ENCODE measurements around the gene KMT2D. TPM values are rescaled to one million over a fixed set of nuclear protein-coding genes. Genes with fewer than 3 reads are reported as not detected.

KMT2D gene
- total and polyA plus RNA-seq, 7 experiments from 2014 or later: 6.6 to 167 (median 142) TPM

DNA sequence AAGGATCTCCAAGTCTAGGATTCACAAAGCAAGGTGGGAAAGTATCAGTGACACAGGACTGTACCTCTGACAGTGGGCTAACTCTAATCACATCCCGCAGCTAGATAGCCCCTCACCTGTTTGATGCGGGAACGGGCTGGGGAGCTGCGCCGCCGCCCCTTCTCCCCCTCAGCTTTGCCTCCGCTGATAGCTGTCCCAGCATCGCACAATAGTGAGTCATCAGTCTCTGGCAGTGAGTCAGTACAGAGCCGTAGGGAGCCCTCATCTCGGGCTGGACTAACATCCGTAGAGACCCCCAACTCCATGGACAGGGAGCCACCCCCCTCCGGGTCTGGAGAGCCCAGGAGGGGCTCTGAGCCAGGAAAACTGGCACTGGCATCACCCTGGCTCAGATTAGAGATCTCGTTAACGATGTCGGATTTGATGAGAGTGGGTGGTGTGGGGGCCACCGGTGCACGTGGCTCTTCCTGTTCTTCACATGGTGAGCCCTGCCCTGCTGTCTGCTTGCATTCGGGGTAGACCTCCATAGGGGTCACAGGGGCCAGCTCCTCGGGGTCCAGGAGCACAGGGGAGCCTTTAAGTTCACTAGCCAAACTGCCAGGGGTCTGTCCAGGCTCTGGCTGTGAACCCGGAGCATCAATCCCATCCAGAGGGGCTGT lies 10.9 kb downstream of the KMT2D start:
- Mint-ChIP-seq H3K9me3 (peaks cover 0 to 1% (median 0%) of the 10 kb centered on the region in 11 donors), H3K27me3 (no peaks in the 10 kb centered on the region), H3K4me3 (no peak overlapping the region), H3K27ac (no peak overlapping the region), H3K4me1 (peaks cover 2 to 30% (median 13%) of the 10 kb centered on the region in 7 donors), H3K36me3 (peaks cover 10 to 53% (median 28%) of the 10 kb centered on the region in 5 donors)
- Histone ChIP-seq H3K9me3 (ENCODE audit: control insufficient read depth in 2 of 3, low read length in 3 of 3) (no peaks in the 10 kb centered on the region), H3K27me3 (ENCODE audit: control insufficient read depth in 2 of 2, insufficient read depth in 2 of 2, low read length in 2 of 2) (no peaks in the 10 kb centered on the region), H3K4me1 (ENCODE audit: control insufficient read depth in 2 of 2, insufficient read depth in 2 of 2, low read length in 2 of 2) (peaks cover under 1 to 4% of the 10 kb centered on the region in 2 donors), H3K36me3 (ENCODE audit: control insufficient read depth in 2 of 3, insufficient read depth in 3 of 3, low read length in 3 of 3) (peaks cover 34 to 100% (median 44%) of the 10 kb centered on the region in 3 experiments), H3K27ac (ENCODE audit: low read depth, low read length) (no peak overlapping the region), H3K4me3 (ENCODE audit: low read length) (no peak overlapping the region)
- DNase-seq (no peak), ATAC-seq (no peak)
- POLR2A ChIA-PET: no interaction called here
- CTCF ChIA-PET: no interaction called here
- intact Hi-C loops (cut with micrococcal nuclease): no loop called here

DNA sequence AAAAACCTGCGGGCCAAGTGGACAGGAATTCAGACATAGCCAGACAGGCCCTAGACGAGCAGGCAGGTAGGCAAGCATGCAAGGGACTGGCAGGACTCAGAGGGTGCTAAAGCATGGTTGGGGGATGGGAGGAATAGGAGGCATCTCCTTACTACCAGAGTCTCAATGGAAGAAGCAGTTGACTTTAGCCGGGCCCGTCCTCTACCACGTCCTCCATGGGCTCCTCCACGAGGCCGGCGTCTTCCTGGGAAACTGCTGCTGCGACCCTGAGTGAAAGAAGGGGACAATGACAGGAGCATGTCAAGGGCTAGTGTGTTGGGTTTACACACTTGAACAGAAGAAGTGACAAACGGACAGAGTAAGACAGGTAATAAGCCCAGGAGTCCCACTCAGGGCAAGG lies 11.6 kb downstream of the KMT2D start:
- Histone ChIP-seq H3K27me3 (ENCODE audit: control insufficient read depth in 2 of 2, insufficient read depth in 2 of 2, low read length in 2 of 2) (no peaks in the 10 kb centered on the region), H3K4me1 (ENCODE audit: control insufficient read depth in 2 of 2, insufficient read depth in 2 of 2, low read length in 2 of 2) (peaks cover 0 to 9% of the 10 kb centered on the region in 2 donors), H3K4me3 (ENCODE audit: low read length) (no peak overlapping the region), H3K27ac (ENCODE audit: low read depth, low read length) (no peak overlapping the region), H3K9me3 (ENCODE audit: control insufficient read depth in 2 of 3, low read length in 3 of 3) (no peaks in the 10 kb centered on the region), H3K36me3 (ENCODE audit: control insufficient read depth in 2 of 3, insufficient read depth in 3 of 3, low read length in 3 of 3) (peaks cover 39 to 100% (median 43%) of the 10 kb centered on the region in 3 experiments)
- Mint-ChIP-seq H3K4me1 (peaks cover 6 to 27% (median 11%) of the 10 kb centered on the region in 7 donors), H3K4me3 (no peak overlapping the region), H3K27ac (no peak overlapping the region), H3K36me3 (peaks cover 12 to 56% (median 29%) of the 10 kb centered on the region in 5 donors), H3K9me3 (no peaks in the 10 kb centered on the region), H3K27me3 (no peaks in the 10 kb centered on the region)
- ChIA-PET POLR2A (no interaction called here), CTCF (interaction anchor here (0.5 to 1.0 kb wide), 2 partner anchors 15 to 296 kb away, joined by 3 to 4 read pairs; no protein-coding TSS in a partner anchor)
- intact Hi-C loops (cut with micrococcal nuclease): no loop called here
- DNase-seq (no peak), ATAC-seq (no peak)

DNA sequence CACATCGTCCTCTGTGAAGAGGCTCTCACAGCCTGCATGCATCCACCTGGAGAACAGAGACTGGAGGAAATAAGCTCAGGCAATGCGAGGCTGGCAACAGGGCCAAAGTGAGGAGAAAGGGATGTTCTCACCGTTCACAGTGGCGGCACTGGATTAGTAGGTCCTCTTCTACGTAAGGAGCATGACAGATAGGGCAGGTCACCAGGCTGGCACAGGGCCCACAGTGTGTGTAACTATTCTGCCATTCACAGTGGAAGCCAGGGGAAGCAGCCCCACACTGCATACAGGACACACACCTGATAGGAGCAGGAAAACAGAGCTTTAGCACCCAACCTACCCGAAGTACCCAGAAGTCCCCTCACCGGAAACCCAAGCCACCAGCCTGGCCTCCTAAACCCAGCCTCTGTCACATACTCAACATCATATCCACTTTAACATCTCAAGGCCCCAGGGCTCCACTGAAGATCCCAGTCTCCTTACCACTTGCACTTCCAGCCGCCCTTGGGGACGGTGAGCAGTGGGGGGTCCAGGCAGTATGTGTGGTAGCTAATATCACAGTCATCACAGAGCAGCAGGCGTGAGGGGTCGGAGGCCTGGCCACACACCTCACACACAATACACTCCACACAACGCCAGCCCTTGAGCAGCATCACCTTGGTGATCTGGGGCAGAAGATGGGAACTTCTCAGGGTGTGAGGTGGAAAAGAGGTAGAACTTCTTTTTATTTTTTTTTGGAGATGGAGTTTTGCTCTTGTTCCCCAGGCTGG lies 14.3 kb downstream of the KMT2D start:
- H3K4me3 Mint-ChIP-seq: no peak overlapping the region
- Histone ChIP-seq H3K27ac (ENCODE audit: low read depth, low read length) (no peak overlapping the region), H3K27me3 (ENCODE audit: control insufficient read depth in 2 of 2, insufficient read depth in 2 of 2, low read length in 2 of 2) (no peaks in the 10 kb centered on the region), H3K9me3 (ENCODE audit: control insufficient read depth in 2 of 3, low read length in 3 of 3) (no peaks in the 10 kb centered on the region), H3K36me3 (ENCODE audit: control insufficient read depth in 2 of 3, insufficient read depth in 3 of 3, low read length in 3 of 3) (peaks cover 55 to 100% (median 56%) of the 10 kb centered on the region in 3 experiments), H3K4me1 (ENCODE audit: control insufficient read depth in 2 of 2, insufficient read depth in 2 of 2, low read length in 2 of 2) (peaks cover 0 to 9% of the 10 kb centered on the region in 2 donors), H3K4me3 (ENCODE audit: low read length) (no peak overlapping the region)
- CTCF ChIA-PET: no interaction called here
- DNase-seq: no peak
- H3K27ac Mint-ChIP-seq: peak overlapping the region in 1 of 9 donors; percentile 56
- no peak for ATAC-seq
- H3K4me1 Mint-ChIP-seq: peaks cover 0 to 13% (median 9%) of the 10 kb centered on the region in 7 donors
- no peaks in the 10 kb centered on the region for H3K27me3 Mint-ChIP-seq
- intact Hi-C loops (cut with micrococcal nuclease): no loop called here
- POLR2A ChIA-PET: interaction anchor here (0.5 to 0.6 kb wide), 2 partner anchors 37 to 785 kb away, joined by 3 read pairs; no protein-coding TSS in a partner anchor
- peaks cover 12 to 60% (median 24%) of the 10 kb centered on the region in 5 donors for H3K36me3 Mint-ChIP-seq
- no peaks in the 10 kb centered on the region for H3K9me3 Mint-ChIP-seq

DNA sequence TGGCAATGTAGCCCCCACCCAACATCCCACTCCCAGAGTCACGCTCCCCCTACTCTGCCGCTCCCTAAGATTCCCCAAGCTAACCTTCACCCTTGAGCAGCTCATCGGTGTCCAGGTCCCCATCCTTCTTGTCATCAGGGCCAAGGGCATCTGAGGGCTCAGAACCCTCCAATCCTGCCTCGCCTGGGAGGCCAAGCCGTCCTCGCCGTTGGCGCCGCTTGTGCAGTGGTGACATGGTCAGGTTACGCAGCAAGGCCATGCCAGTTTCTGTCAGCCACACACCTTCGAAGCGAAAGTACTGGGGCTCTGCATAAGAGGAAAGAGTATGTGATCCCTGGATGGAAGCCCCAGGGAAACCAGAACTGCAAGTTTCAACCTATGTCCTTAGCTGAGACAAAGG lies 15.9 kb downstream of the KMT2D start:
- no peaks in the 10 kb centered on the region for H3K9me3 ChIP-seq (ENCODE audit: control insufficient read depth in 2 of 3, low read length in 3 of 3)
- Mint-ChIP-seq H3K27ac (peak overlapping the region in 2 of 9 donors; percentile 54 to 65), H3K27me3 (no peaks in the 10 kb centered on the region), H3K9me3 (no peaks in the 10 kb centered on the region), H3K4me1 (peaks cover 0 to 10% (median 4%) of the 10 kb centered on the region in 7 donors), H3K36me3 (peaks cover 12 to 55% (median 24%) of the 10 kb centered on the region in 5 donors), H3K4me3 (no peak overlapping the region)
- DNase-seq (no peak), ATAC-seq (no peak)
- intact Hi-C loops (cut with micrococcal nuclease): loop anchor here in 1 of 2 donors (1.0 kb wide), 2 partner anchors 26 to 48 kb away; partner anchors contain the start of gene PRKAG1
- H3K27ac ChIP-seq (ENCODE audit: low read depth, low read length): no peak overlapping the region
- H3K4me1 ChIP-seq (ENCODE audit: control insufficient read depth in 2 of 2, insufficient read depth in 2 of 2, low read length in 2 of 2): peaks cover 0 to 9% of the 10 kb centered on the region in 2 donors
- no peaks in the 10 kb centered on the region for H3K27me3 ChIP-seq (ENCODE audit: control insufficient read depth in 2 of 2, insufficient read depth in 2 of 2, low read length in 2 of 2)
- CTCF ChIA-PET: interaction anchor here (1.1 to 2.1 kb wide), 3 partner anchors 17 to 48 kb away, joined by 3 to 6 read pairs (median 4); no protein-coding TSS in a partner anchor
- no peak overlapping the region for H3K4me3 ChIP-seq (ENCODE audit: low read length)
- H3K36me3 ChIP-seq (ENCODE audit: control insufficient read depth in 2 of 3, insufficient read depth in 3 of 3, low read length in 3 of 3): peaks cover 52 to 100% (median 52%) of the 10 kb centered on the region in 3 experiments
- POLR2A ChIA-PET: no interaction called here

- Mint-ChIP-seq H3K4me1 (peaks cover 0 to 10% (median 4%) of the 10 kb centered on the region in 7 donors), H3K27ac (peak overlapping the region in 5 of 9 donors; percentile 38 to 81 (median 78)), H3K4me3 (peak overlapping the region in 1 of 10 donors; percentile 7), H3K36me3 (peaks cover 12 to 54% (median 23%) of the 10 kb centered on the region in 5 donors), H3K27me3 (no peaks in the 10 kb centered on the region), H3K9me3 (no peaks in the 10 kb centered on the region)
- H3K27ac ChIP-seq (ENCODE audit: low read depth, low read length): peak overlapping the region; percentile 40
- H3K36me3 ChIP-seq (ENCODE audit: control insufficient read depth in 2 of 3, insufficient read depth in 3 of 3, low read length in 3 of 3): peaks cover 51 to 100% (median 56%) of the 10 kb centered on the region in 3 experiments
- POLR2A ChIA-PET: no interaction called here
- DNase-seq (peak; percentile 65 to 80 (median 75)), ATAC-seq (peak; percentile 90)
- H3K27me3 ChIP-seq (ENCODE audit: control insufficient read depth in 2 of 2, insufficient read depth in 2 of 2, low read length in 2 of 2): no peaks in the 10 kb centered on the region
- H3K9me3 ChIP-seq (ENCODE audit: control insufficient read depth in 2 of 3, low read length in 3 of 3): no peaks in the 10 kb centered on the region
- H3K4me1 ChIP-seq (ENCODE audit: control insufficient read depth in 2 of 2, insufficient read depth in 2 of 2, low read length in 2 of 2): peaks cover 0 to 9% of the 10 kb centered on the region in 2 donors
- no peak overlapping the region for H3K4me3 ChIP-seq (ENCODE audit: low read length)
- CTCF ChIA-PET: interaction anchor here (0.6 to 2.1 kb wide), 9 partner anchors 10 to 316 kb away, joined by 3 to 7 read pairs (median 4); no protein-coding TSS in a partner anchor
- intact Hi-C loops (cut with micrococcal nuclease): loop anchor here in 1 of 2 donors (1.0 kb wide), 2 partner anchors 26 to 48 kb away; partner anchors contain the start of gene PRKAG1
These were observed 16.7 kb downstream of the KMT2D start for GRCh38 chr12:49043856-49044258.

DNA sequence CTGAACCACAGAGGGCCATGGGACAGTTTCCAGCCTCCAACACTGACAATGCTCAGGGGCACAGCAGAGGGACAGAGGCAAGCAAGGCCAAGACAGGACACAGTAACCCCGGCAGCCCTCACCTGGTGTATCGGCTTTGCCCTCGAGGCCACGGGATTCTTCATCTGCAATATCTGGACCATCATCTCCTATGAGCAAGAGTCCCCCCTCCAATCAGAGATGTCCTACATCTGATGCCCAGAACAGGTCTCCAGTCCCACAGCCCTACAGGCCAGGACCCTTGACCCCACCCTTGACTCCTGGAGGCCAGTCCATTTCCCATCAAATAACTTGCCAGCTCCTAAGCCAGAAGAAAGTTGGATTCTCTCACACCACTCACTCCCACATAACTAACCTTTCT lies 17.4 kb downstream of the KMT2D start:
- H3K36me3 ChIP-seq (ENCODE audit: control insufficient read depth in 2 of 3, insufficient read depth in 3 of 3, low read length in 3 of 3): peaks cover 51 to 100% (median 51%) of the 10 kb centered on the region in 3 experiments
- Mint-ChIP-seq H3K36me3 (peaks cover 11 to 51% (median 20%) of the 10 kb centered on the region in 5 donors), H3K4me1 (peaks cover 0 to 10% (median 4%) of the 10 kb centered on the region in 7 donors), H3K27ac (peak overlapping the region in 4 of 9 donors; percentile 17 to 81 (median 70)), H3K4me3 (no peak overlapping the region), H3K27me3 (no peaks in the 10 kb centered on the region), H3K9me3 (no peaks in the 10 kb centered on the region)
- DNase-seq: no peak
- ChIA-PET CTCF (interaction anchor here (0.7 to 2.1 kb wide), 6 partner anchors 10 to 46 kb away, joined by 4 to 7 read pairs (median 5); no protein-coding TSS in a partner anchor), POLR2A (interaction anchor here (1.3 kb wide), 1 partner anchor 46 kb away, joined by 4 read pairs; no protein-coding TSS in a partner anchor)
- no peak overlapping the region for H3K4me3 ChIP-seq (ENCODE audit: low read length)
- no peaks in the 10 kb centered on the region for H3K9me3 ChIP-seq (ENCODE audit: control insufficient read depth in 2 of 3, low read length in 3 of 3)
- H3K27ac ChIP-seq (ENCODE audit: low read depth, low read length): no peak overlapping the region
- no peak for ATAC-seq
- intact Hi-C loops (cut with micrococcal nuclease): no loop called here
- H3K4me1 ChIP-seq (ENCODE audit: control insufficient read depth in 2 of 2, insufficient read depth in 2 of 2, low read length in 2 of 2): peaks cover 0 to 9% of the 10 kb centered on the region in 2 donors
- no peaks in the 10 kb centered on the region for H3K27me3 ChIP-seq (ENCODE audit: control insufficient read depth in 2 of 2, insufficient read depth in 2 of 2, low read length in 2 of 2)

Data from naive thymus-derived CD4-positive, alpha-beta T cell (primary cell).